Gastrocnemius medialis (tissue), 4 donors: ENCODE data around the gene RHOB. TPM values are rescaled to one million over a fixed set of nuclear protein-coding genes. Genes with fewer than 3 reads are reported as not detected.
A peak's percentile ranks its signal among the peaks of the same experiment; 100 is the strongest.

Source experiments
- ATAC-seq, 2 donors: fragments of 150-250 bp; one replicate each; pipeline ENCODE4 v1.9.1; 2016
- DNase-seq, 2 donors: peaks; one replicate each; pipeline ENCODE4 v3.0.0-alpha.2; 2019
- H3K27ac ChIP-seq, 4 donors: fragments of 200-600 bp; sonication (generic); 1 replicate in 1 of 4; 2 replicates in 3 of 4; pipeline ENCODE4 v1.5.1; 2016 to 2018; ENCODE audit warnings: mild to moderate bottlenecking in 2 of 4, moderate library complexity in 1 of 4
- H3K27me3 ChIP-seq, 3 donors: fragments of 200-600 bp; sonication (generic) in 2 of 3; 1 replicate in 1 of 3; 2 replicates in 2 of 3; pipeline versions ENCODE4 v1.5.1 to v1.6.0; 2016 to 2019; ENCODE audit warnings: mild to moderate bottlenecking in 1 of 3, moderate library complexity in 1 of 3
- H3K36me3 ChIP-seq, 2 donors: fragments of 200-600 bp; sonication (generic) in 1 of 2; one replicate each; pipeline ENCODE4 v1.5.1; 2017 to 2018
- H3K4me1 ChIP-seq, 2 donors: fragments of 200-600 bp; sonication (generic) in 1 of 2; one replicate each; pipeline ENCODE4 v1.5.1; 2016 to 2017; ENCODE audit warnings: mild to moderate bottlenecking in 2 of 2
- H3K4me3 ChIP-seq, 4 donors: fragments of 200-600 bp; sonication (generic) in 3 of 4; 1 replicate in 1 of 4; 2 replicates in 3 of 4; pipeline ENCODE4 v1.5.1; 2016 to 2019; ENCODE audit warnings: mild to moderate bottlenecking in 2 of 4
- H3K9me3 ChIP-seq, 3 donors: fragments of 200-600 bp; sonication (generic) in 2 of 3; 1 replicate in 1 of 3; 2 replicates in 2 of 3; pipeline ENCODE4 v1.5.1; 2016 to 2019
- POLR2A ChIP-seq, 2 donors: fragments of 450-650 bp; IDR thresholded peaks; one replicate each; pipeline ENCODE4 v1.6.1; 2017; ENCODE audit warnings: antibody characterized with exemption in 2 of 2, mild to moderate bottlenecking in 2 of 2, moderate library complexity in 2 of 2
- in situ Hi-C, 4 donors: fragments of 200-750 bp; cut with MboI; loops; one replicate each; pipeline versions ENCODE4 v1.15.0 to v1.8.0; 2017; ENCODE audit warnings: low sequenced_read_pairs in 4 of 4
- intact Hi-C: fragments of 100-400 bp; cut with DNase I; formaldehyde crosslinking; loops from one replicate; pipeline ENCODE4 v1.15.1; 2023; ENCODE audit warnings: low total_unique reads
- total RNA-seq, 4 donors: library from RNA; depleted of rRNA; stranded (reverse); fragments of >200 nt; gene quantifications; one replicate each; pipeline versions ENCODE4 v1.1.0 to v1.2.3, GENCODE V29; 2016
- TF ChIP-seq, protein P1 (sequence below), 5 experiments: fragments of 450-650 bp in 3 of 5; fragments of 200-600 bp in 2 of 5; sonication (generic) in 2 of 5; IDR thresholded peaks in 4 of 5; conservative IDR thresholded peaks in 1 of 5; 1 replicate in 4 of 5; 2 replicates in 1 of 5; pipeline ENCODE4 v1.5.1; 2016 to 2019; ENCODE audit warnings: antibody characterized with exemption in 5 of 5, mild to moderate bottlenecking in 3 of 5, moderate library complexity in 3 of 5

The RHOB gene
- total RNA-seq, 4 donors from 2014 or later, result 696 to 1,267 (median 1,094) TPM

DNA sequence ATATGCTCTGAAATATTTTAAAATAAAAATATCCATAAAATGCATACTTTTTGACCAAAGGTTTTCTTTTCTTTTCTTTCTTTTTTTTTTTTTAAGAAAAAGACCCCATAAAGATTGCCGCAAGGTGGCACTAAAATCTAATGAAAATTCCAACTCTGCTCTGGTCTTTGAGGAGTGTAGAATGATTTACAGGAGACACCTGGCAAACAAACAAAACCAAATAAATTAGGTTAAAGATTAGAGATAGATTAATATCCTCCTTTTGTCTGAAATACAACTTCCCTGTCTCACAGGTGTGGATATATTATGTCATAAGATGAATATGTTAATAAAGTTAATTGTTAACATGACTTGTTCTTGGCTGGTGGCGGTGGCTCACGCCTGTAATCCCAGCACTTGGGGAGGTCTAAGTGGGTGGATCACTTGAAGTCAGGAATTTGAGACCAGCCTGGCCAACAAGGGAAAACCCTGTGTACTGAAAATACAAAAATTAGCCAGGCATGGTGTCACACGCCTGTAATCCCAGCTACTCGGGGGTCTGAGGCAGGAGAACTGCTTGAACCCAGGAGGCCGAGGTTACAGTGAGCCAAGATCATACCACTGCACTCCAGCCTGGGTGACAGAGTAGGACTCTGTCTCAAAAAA, 3.5 kb upstream of the RHOB start:
- no peak overlapping the region for H3K4me3 ChIP-seq
- H3K27me3 ChIP-seq, result no peaks in the 10 kb centered on the region
- peaks cover 0 to 9% of the 10 kb centered on the region in 2 donors for H3K36me3 ChIP-seq
- ATAC-seq, result no peak
- DNase-seq, result peak in 1 of 2 donors; percentile 41
- in situ Hi-C loops (loop anchor here (5.0 to 25.0 kb wide), 4 partner anchors 101 to 519 kb away; no protein-coding TSS in a partner anchor), intact Hi-C loops (loop anchor here (1.0 kb wide), 2 partner anchors 192 to 199 kb away; no protein-coding TSS in a partner anchor)
- H3K9me3 ChIP-seq, result no peaks in the 10 kb centered on the region
- peaks cover 4 to 17% of the 10 kb centered on the region in 2 donors for H3K4me1 ChIP-seq
- TF ChIP-seq, protein P1, sequence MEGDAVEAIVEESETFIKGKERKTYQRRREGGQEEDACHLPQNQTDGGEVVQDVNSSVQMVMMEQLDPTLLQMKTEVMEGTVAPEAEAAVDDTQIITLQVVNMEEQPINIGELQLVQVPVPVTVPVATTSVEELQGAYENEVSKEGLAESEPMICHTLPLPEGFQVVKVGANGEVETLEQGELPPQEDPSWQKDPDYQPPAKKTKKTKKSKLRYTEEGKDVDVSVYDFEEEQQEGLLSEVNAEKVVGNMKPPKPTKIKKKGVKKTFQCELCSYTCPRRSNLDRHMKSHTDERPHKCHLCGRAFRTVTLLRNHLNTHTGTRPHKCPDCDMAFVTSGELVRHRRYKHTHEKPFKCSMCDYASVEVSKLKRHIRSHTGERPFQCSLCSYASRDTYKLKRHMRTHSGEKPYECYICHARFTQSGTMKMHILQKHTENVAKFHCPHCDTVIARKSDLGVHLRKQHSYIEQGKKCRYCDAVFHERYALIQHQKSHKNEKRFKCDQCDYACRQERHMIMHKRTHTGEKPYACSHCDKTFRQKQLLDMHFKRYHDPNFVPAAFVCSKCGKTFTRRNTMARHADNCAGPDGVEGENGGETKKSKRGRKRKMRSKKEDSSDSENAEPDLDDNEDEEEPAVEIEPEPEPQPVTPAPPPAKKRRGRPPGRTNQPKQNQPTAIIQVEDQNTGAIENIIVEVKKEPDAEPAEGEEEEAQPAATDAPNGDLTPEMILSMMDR (IDR thresholded peaks at IDR 0.05 in 4 of 5, conservative IDR thresholded peaks at IDR 0.05 in 1 of 5), result peak; percentile 32 to 68 (median 52)
- TF ChIP-seq POLR2A (IDR thresholded peaks at IDR 0.05), result no peak
- peak overlapping the region; percentile 60 to 89 (median 72) for H3K27ac ChIP-seq

DNA sequence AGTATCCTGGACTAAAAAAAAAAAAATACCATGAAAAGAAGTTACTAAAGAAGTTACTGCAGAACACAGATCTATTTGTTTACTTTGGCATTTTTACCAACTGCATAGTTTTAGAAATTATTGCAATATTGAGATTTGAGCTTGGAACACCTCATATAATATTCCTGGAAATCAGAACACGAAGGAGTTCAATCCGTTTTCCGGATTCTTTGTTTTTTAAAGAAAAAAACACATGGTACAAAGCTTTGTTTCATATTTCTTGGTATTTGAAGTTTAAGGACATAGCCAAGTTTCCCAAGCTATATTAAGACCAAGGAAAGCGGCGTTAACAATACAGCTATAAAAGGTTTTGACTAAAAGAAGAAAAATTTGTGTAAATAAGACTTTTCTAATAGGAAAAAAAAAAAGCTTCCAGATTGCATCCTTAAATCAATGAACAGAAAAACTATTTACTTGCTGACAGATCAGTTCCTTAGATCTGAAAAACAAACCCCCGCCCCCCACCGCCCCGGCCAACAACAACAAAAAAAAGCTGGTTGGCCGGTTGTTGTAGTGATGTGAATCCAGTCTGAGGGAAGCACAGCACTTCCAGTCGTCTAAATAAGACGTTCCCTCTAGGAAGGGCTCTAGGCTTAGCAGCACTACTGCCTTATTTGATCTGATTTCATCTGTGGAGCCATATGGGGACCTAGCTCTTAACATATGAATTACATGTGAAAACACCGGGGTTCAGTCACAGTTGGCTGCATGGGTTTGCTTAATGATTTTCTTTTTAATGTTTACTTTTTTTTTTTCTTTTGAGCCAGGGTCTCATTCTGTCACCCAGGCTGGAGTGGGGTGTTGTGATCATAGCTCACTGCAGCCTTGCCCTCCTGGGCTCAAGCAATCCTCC, 2.5 kb upstream of the RHOB start:
- peaks cover 0 to 18% of the 10 kb centered on the region in 2 donors for H3K36me3 ChIP-seq
- in situ Hi-C loops, result loop anchor here (5.0 to 25.0 kb wide), 4 partner anchors 100 to 518 kb away; no protein-coding TSS in a partner anchor
- DNase-seq (peak in 1 of 2 donors; percentile 35), ATAC-seq (no peak)
- TF ChIP-seq, protein P1 (IDR thresholded peaks at IDR 0.05 in 4 of 5, conservative IDR thresholded peaks at IDR 0.05 in 1 of 5), result no peak
- peak; percentile 18 to 40 for TF ChIP-seq POLR2A (IDR thresholded peaks at IDR 0.05)
- H3K4me1 ChIP-seq, result peaks cover 5 to 10% of the 10 kb centered on the region in 2 donors
- H3K27ac ChIP-seq, result peak overlapping the region; percentile 60 to 89 (median 72)
- H3K27me3 ChIP-seq, result no peaks in the 10 kb centered on the region
- H3K4me3 ChIP-seq, result peak overlapping the region; percentile 32 to 99 (median 64)
- H3K9me3 ChIP-seq, result no peaks in the 10 kb centered on the region
- intact Hi-C loops, result no loop called here

DNA sequence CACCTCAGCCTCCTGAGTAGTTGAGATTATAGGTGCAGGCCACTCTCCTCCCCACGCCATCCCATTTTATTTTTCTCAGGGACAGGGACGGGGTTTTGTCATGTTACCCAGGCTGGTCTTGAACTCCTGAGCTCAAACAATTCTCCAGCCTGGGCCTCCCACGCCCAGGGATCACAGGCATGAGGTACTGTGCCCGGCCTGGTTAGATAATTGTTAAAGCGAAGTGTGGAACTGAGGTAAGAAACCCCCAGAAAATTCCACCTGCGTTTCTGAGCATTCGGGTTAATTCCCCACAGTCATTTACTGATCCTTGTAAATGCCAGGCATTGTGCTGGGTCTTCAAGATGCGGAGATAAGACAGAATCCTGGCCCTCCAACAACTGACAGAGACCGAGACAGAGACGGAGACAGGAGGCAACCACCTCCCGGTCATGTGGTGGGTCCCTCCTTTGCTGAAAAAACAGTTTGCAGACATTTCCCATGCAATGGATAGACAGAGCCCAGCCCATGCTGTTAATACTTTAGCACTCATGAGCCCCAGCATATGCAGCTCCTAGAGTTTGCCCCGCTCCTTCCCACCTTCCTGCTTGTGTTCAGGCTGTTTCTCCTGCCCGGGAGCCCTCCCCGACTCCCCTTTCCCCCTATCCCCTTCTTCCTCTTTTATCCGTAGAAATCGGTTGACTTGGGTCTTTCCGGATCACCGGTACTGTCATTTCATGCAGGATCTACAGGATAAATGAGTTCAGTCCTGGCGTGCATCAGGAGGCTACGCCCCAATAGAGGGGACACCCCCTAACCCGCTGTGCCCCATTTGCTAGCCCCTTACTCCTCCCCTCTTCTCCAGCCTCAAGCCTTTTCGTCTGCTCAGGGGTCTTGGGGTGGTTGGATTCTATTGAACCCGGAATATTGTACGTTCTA, 1.6 kb upstream of the RHOB start:
- intact Hi-C loops (loop anchor here (5.0 kb wide), 2 partner anchors 172 to 1398 kb away; no protein-coding TSS in a partner anchor), in situ Hi-C loops (loop anchor here (5.0 to 25.0 kb wide), 4 partner anchors 100 to 517 kb away; no protein-coding TSS in a partner anchor)
- Histone ChIP-seq H3K4me1 (peaks cover 10 to 14% of the 10 kb centered on the region in 2 donors), H3K27me3 (no peaks in the 10 kb centered on the region), H3K4me3 (peak overlapping the region; percentile 32 to 99 (median 64)), H3K9me3 (no peaks in the 10 kb centered on the region), H3K36me3 (peaks cover 0 to 20% of the 10 kb centered on the region in 2 donors), H3K27ac (peak overlapping the region; percentile 35 to 89 (median 72))
- TF ChIP-seq, protein P1 (IDR thresholded peaks at IDR 0.05 in 4 of 5, conservative IDR thresholded peaks at IDR 0.05 in 1 of 5), result no peak
- no peak for TF ChIP-seq POLR2A (IDR thresholded peaks at IDR 0.05)
- DNase-seq (peak in 1 of 2 donors; percentile 22), ATAC-seq (no peak)
